Activated CD4-positive, alpha-beta memory T cell treated with anti-CD3 and anti-CD28 coated beads for 36 hours (primary cell): ENCODE measurements around the gene UBE2E1. TPM values are rescaled to one million over a fixed set of nuclear protein-coding genes. Genes with fewer than 3 reads are reported as not detected.
"Not testable (repeated sequence)": the region's sequence is repeated elsewhere in the genome, so short reads cannot be mapped to it uniquely, and the experiment has no call there.

ENCODE experiments used
- CTCF ChIA-PET: fragments of 350-600 bp; sonication (Branson Sonifier 250); formaldehyde crosslinking; loops from one replicate; lab custom pipeline; 2021; ENCODE audit warnings: antibody characterized with exemption, inconsistent platforms; lab: Charles Lee
- POLR2A ChIA-PET: fragments of 350-600 bp; sonication (Branson Sonifier 250); formaldehyde crosslinking; loops from one replicate; lab custom pipeline; 2021; ENCODE audit warnings: antibody characterized with exemption; lab: Charles Lee
- DNase-seq: peaks from one replicate; pipeline ENCODE4 v3.0.0-alpha.2; 2020
- H3K27ac Mint-ChIP-seq: one replicate; pipeline ENCODE4 v1.8.0; 2021; ENCODE audit warnings: mixed read lengths
- H3K27me3 Mint-ChIP-seq: one replicate; pipeline ENCODE4 v1.8.0; 2021; ENCODE audit warnings: mixed read lengths
- H3K36me3 Mint-ChIP-seq: one replicate; pipeline ENCODE4 v1.8.0; 2021; ENCODE audit warnings: mixed read lengths
- H3K4me1 Mint-ChIP-seq: one replicate; pipeline ENCODE4 v1.8.0; 2021; ENCODE audit warnings: low read depth, mixed read lengths
- H3K4me3 Mint-ChIP-seq: one replicate; pipeline ENCODE4 v1.8.0; 2021; ENCODE audit warnings: mild to moderate bottlenecking, mixed read lengths
- H3K9me3 Mint-ChIP-seq: one replicate; pipeline ENCODE4 v1.8.0; 2021; ENCODE audit warnings: mixed read lengths
- intact Hi-C: fragments of 100-400 bp; cut with micrococcal nuclease; formaldehyde crosslinking; loops from one replicate; pipeline ENCODE4 v1.15.1; 2023
- total RNA-seq, 2 experiments: library from RNA; stranded (reverse); gene quantifications; one replicate each; pipeline ENCODE4 v1.2.3, GENCODE V29; 2021

Gene UBE2E1
- total RNA-seq, 2 experiments from 2014 or later = 82.8 to 84.8 TPM

GRCh38 chr3:23837286-23837685 is 31.5 kb downstream of the UBE2E1 start:
- ChIA-PET CTCF (interaction anchor here (0.7 kb wide), 2 partner anchors 51 to 593 kb away, joined by 3 read pairs; no protein-coding TSS in a partner anchor), POLR2A (no interaction called here)
- DNase-seq = no peak
- no peaks in the 10 kb centered on the region for H3K27me3 Mint-ChIP-seq
- H3K27ac Mint-ChIP-seq = no peak overlapping the region
- no peak overlapping the region for H3K4me3 Mint-ChIP-seq
- intact Hi-C loops = no loop called here
- H3K36me3 Mint-ChIP-seq = peaks cover 2% of the 10 kb centered on the region
- H3K4me1 Mint-ChIP-seq = peaks cover 34% of the 10 kb centered on the region
- no peaks in the 10 kb centered on the region for H3K9me3 Mint-ChIP-seq

GRCh38 chr3:23837691-23838090 is 31.9 kb downstream of the UBE2E1 start:
- Mint-ChIP-seq H3K27ac (no peak overlapping the region), H3K4me1 (peaks cover 34% of the 10 kb centered on the region), H3K27me3 (no peaks in the 10 kb centered on the region), H3K9me3 (no peaks in the 10 kb centered on the region), H3K4me3 (no peak overlapping the region), H3K36me3 (peaks cover 2% of the 10 kb centered on the region)
- intact Hi-C loops = no loop called here
- ChIA-PET CTCF (interaction anchor here (0.7 kb wide), 1 partner anchor 51 kb away, joined by 3 read pairs; no protein-coding TSS in a partner anchor), POLR2A (no interaction called here)
- DNase-seq = no peak

- H3K4me3 Mint-ChIP-seq = no peak overlapping the region
- H3K27ac Mint-ChIP-seq = no peak overlapping the region
- intact Hi-C loops = no loop called here
- CTCF ChIA-PET = no interaction called here
- peaks cover 2% of the 10 kb centered on the region for H3K36me3 Mint-ChIP-seq
- POLR2A ChIA-PET = no interaction called here
- H3K4me1 Mint-ChIP-seq = peaks cover 36% of the 10 kb centered on the region
- DNase-seq = no peak
- no peaks in the 10 kb centered on the region for H3K27me3 Mint-ChIP-seq
- H3K9me3 Mint-ChIP-seq = no peaks in the 10 kb centered on the region
Measured at GRCh38 chr3:23840521-23840920, 34.8 kb downstream of the UBE2E1 start.

- intact Hi-C loops = no loop called here
- H3K27ac Mint-ChIP-seq = no peak overlapping the region
- no peak overlapping the region for H3K4me3 Mint-ChIP-seq
- no peaks in the 10 kb centered on the region for H3K9me3 Mint-ChIP-seq
- H3K4me1 Mint-ChIP-seq = peaks cover 26% of the 10 kb centered on the region
- POLR2A ChIA-PET = no interaction called here
- no peak for DNase-seq
- peaks cover 2% of the 10 kb centered on the region for H3K36me3 Mint-ChIP-seq
- no peaks in the 10 kb centered on the region for H3K27me3 Mint-ChIP-seq
- CTCF ChIA-PET = no interaction called here
Measured at GRCh38 chr3:23843869-23844268, 38.1 kb downstream of the UBE2E1 start.

- Mint-ChIP-seq H3K4me1 (peaks cover 17% of the 10 kb centered on the region), H3K27me3 (no peaks in the 10 kb centered on the region), H3K27ac (no peak overlapping the region), H3K36me3 (peaks cover 4% of the 10 kb centered on the region), H3K9me3 (peaks cover 5% of the 10 kb centered on the region), H3K4me3 (no peak overlapping the region)
- intact Hi-C loops = no loop called here
- CTCF ChIA-PET = no interaction called here
- POLR2A ChIA-PET = no interaction called here
- no peak for DNase-seq
Measured at GRCh38 chr3:23845326-23846216, 39.8 kb downstream of the UBE2E1 start.

- DNase-seq, H3K27me3 Mint-ChIP-seq, H3K9me3 Mint-ChIP-seq, POLR2A ChIA-PET, intact Hi-C loops, CTCF ChIA-PET, H3K4me3 Mint-ChIP-seq, H3K4me1 Mint-ChIP-seq, H3K27ac Mint-ChIP-seq: not testable (repeated sequence)
- peaks cover 21% of the 10 kb centered on the region for H3K36me3 Mint-ChIP-seq
Measured at GRCh38 chr3:23849462-23849861, 43.7 kb downstream of the UBE2E1 start.

- ChIA-PET CTCF (no interaction called here), POLR2A (no interaction called here)
- peaks cover 4% of the 10 kb centered on the region for H3K9me3 Mint-ChIP-seq
- H3K4me1 Mint-ChIP-seq = peaks cover 39% of the 10 kb centered on the region
- intact Hi-C loops = no loop called here
- no peak for DNase-seq
- H3K4me3 Mint-ChIP-seq = no peak overlapping the region
- H3K27ac Mint-ChIP-seq = no peak overlapping the region
- H3K36me3 Mint-ChIP-seq = peaks cover 18% of the 10 kb centered on the region
- no peaks in the 10 kb centered on the region for H3K27me3 Mint-ChIP-seq
Measured at GRCh38 chr3:23856286-23856685, 50.5 kb downstream of the UBE2E1 start.

GRCh38 chr3:23859012-23859743 is 53.4 kb downstream of the UBE2E1 start:
- peaks cover 51% of the 10 kb centered on the region for H3K4me1 Mint-ChIP-seq
- POLR2A ChIA-PET = no interaction called here
- DNase-seq = no peak

GRCh38 chr3:23859839-23860382 is 54.2 kb downstream of the UBE2E1 start:
- H3K9me3 Mint-ChIP-seq = no peaks in the 10 kb centered on the region
- no peaks in the 10 kb centered on the region for H3K27me3 Mint-ChIP-seq
- H3K4me3 Mint-ChIP-seq = no peak overlapping the region
- intact Hi-C loops = no loop called here
- H3K4me1 Mint-ChIP-seq = peaks cover 51% of the 10 kb centered on the region
- DNase-seq = no peak
- no peak overlapping the region for H3K27ac Mint-ChIP-seq
- peaks cover 6% of the 10 kb centered on the region for H3K36me3 Mint-ChIP-seq
- ChIA-PET POLR2A (no interaction called here), CTCF (interaction anchor here (0.6 to 1.1 kb wide), 2 partner anchors 26 to 791 kb away, joined by 3 read pairs; no protein-coding TSS in a partner anchor)

More at GRCh38 chr3:23859012-23859743, 53.4 kb downstream of the UBE2E1 start:
- intact Hi-C loops = no loop called here
- H3K9me3 Mint-ChIP-seq = no peaks in the 10 kb centered on the region
- no peak overlapping the region for H3K27ac Mint-ChIP-seq
- CTCF ChIA-PET = interaction anchor here (1.1 kb wide), 1 partner anchor 25 kb away, joined by 3 read pairs; no protein-coding TSS in a partner anchor
- no peaks in the 10 kb centered on the region for H3K27me3 Mint-ChIP-seq
- peaks cover 6% of the 10 kb centered on the region for H3K36me3 Mint-ChIP-seq
- no peak overlapping the region for H3K4me3 Mint-ChIP-seq

GRCh38 chr3:23861689-23862088 is 55.9 kb downstream of the UBE2E1 start:
- no peak for DNase-seq
- H3K4me3 Mint-ChIP-seq = no peak overlapping the region
- CTCF ChIA-PET = no interaction called here
- intact Hi-C loops = no loop called here
- H3K9me3 Mint-ChIP-seq = no peaks in the 10 kb centered on the region
- no peaks in the 10 kb centered on the region for H3K27me3 Mint-ChIP-seq
- H3K4me1 Mint-ChIP-seq = peaks cover 56% of the 10 kb centered on the region
- no peak overlapping the region for H3K27ac Mint-ChIP-seq
- peaks cover 6% of the 10 kb centered on the region for H3K36me3 Mint-ChIP-seq
- POLR2A ChIA-PET = no interaction called here

GRCh38 chr3:23863060-23863459 is 57.3 kb downstream of the UBE2E1 start:
- peaks cover 6% of the 10 kb centered on the region for H3K36me3 Mint-ChIP-seq
- no peak for DNase-seq
- H3K27ac Mint-ChIP-seq = no peak overlapping the region
- ChIA-PET POLR2A (no interaction called here), CTCF (no interaction called here)
- no peak overlapping the region for H3K4me3 Mint-ChIP-seq
- H3K27me3 Mint-ChIP-seq = no peaks in the 10 kb centered on the region
- peaks cover 44% of the 10 kb centered on the region for H3K4me1 Mint-ChIP-seq
- H3K9me3 Mint-ChIP-seq = no peaks in the 10 kb centered on the region
- intact Hi-C loops = no loop called here

- Mint-ChIP-seq H3K27me3 (no peaks in the 10 kb centered on the region), H3K4me3 (no peak overlapping the region), H3K4me1 (peaks cover 39% of the 10 kb centered on the region), H3K9me3 (no peaks in the 10 kb centered on the region), H3K36me3 (peaks cover 6% of the 10 kb centered on the region), H3K27ac (no peak overlapping the region)
- no peak for DNase-seq
- intact Hi-C loops = no loop called here
- CTCF ChIA-PET = interaction anchor here (2.0 kb wide), 1 partner anchor 24 kb away, joined by 7 read pairs; no protein-coding TSS in a partner anchor
- POLR2A ChIA-PET = no interaction called here
Measured at GRCh38 chr3:23864931-23865330, 59.2 kb downstream of the UBE2E1 start.
